ENCODE measurements around the gene SLC6A16.

Gene SLC6A16

GRCh38 chr19:49362929-49363267 lies 37.9 kb upstream of the SLC6A16 start:
- H3K27ac ChIP-seq: peak overlapping the region; percentile 88
- TF ChIP-seq ZFX (IDR thresholded peaks at IDR 0.05; ENCODE audit: borderline replicate concordance): no peak
- TF ChIP-seq CTCF (IDR thresholded peaks at IDR 0.05): no peak

GRCh38 chr19:49362048-49362928 lies 37.3 kb upstream of the SLC6A16 start, which contains the start of gene TEAD2:
TEAD2 (minus strand) TSS chr19:49362416; CDS start chr19:49360075, 2,341 bp downstream.
- TF ChIP-seq CTCF (IDR thresholded peaks at IDR 0.05): no peak
- no peak for TF ChIP-seq ZFX (IDR thresholded peaks at IDR 0.05; ENCODE audit: borderline replicate concordance)

GRCh38 chr19:49361438-49362047 lies 36.6 kb upstream of the SLC6A16 start:
- TF ChIP-seq CTCF (IDR thresholded peaks at IDR 0.05): no peak
- TF ChIP-seq ZFX (IDR thresholded peaks at IDR 0.05; ENCODE audit: borderline replicate concordance): no peak
- peak overlapping the region; percentile 88 for H3K27ac ChIP-seq

More at GRCh38 chr19:49362048-49362928, 37.3 kb upstream of the SLC6A16 start, which contains the start of gene TEAD2:
- peak within 1 kb of the TSS; percentile 88 for H3K27ac ChIP-seq

GRCh38 chr19:49359851-49360820 lies 35.1 kb upstream of the SLC6A16 start:
- TF ChIP-seq ZFX (IDR thresholded peaks at IDR 0.05; ENCODE audit: borderline replicate concordance): no peak
- no peak for TF ChIP-seq CTCF (IDR thresholded peaks at IDR 0.05)
- peak overlapping the region; percentile 88 for H3K27ac ChIP-seq

- TF ChIP-seq ZFX (IDR thresholded peaks at IDR 0.05; ENCODE audit: borderline replicate concordance) (no peak), CTCF (IDR thresholded peaks at IDR 0.05) (no peak)
- H3K27ac ChIP-seq: no peak overlapping the region
These were observed 32.2 kb upstream of the SLC6A16 start for GRCh38 chr19:49357186-49357585.

- no peak for TF ChIP-seq ZFX (IDR thresholded peaks at IDR 0.05; ENCODE audit: borderline replicate concordance)
- TF ChIP-seq CTCF (IDR thresholded peaks at IDR 0.05): no peak
- no peak overlapping the region for H3K27ac ChIP-seq
These were observed 31.4 kb upstream of the SLC6A16 start for GRCh38 chr19:49356382-49356781.
